IMR-90 (cell line): Measurements from ENCODE around the gene KIR2DL4. TPM values are rescaled to one million over a fixed set of nuclear protein-coding genes. Genes with fewer than 3 reads are reported as not detected.
"Not testable (repeated sequence)": the region's sequence is repeated elsewhere in the genome, so short reads cannot be mapped to it uniquely, and the experiment has no call there.

Experiments used
- ATAC-seq: fragments of 200-7000 bp; cut with Tn5 transposase; 2 replicates; pipeline ENCODE4 v1.9.1; 2020; ENCODE audit warnings: low read depth, mild to moderate bottlenecking, moderate library complexity
- BruUV-seq: library from RNA; stranded (reverse); fragments of 400-500 nt; replicated peaks from 2 replicates; lab custom pipeline; 2021; lab: Mats Ljungman, UMichigan
- CTCF ChIA-PET: fragments of 300-600 bp; formaldehyde crosslinking; extraction: SDS; loops from one replicate; lab custom pipeline; 2021; ENCODE audit warnings: antibody characterized with exemption; lab: Yijun Ruan, JAX
- POLR2A ChIA-PET: fragments of 300-600 bp; sonication (Branson Sonifier 250); formaldehyde crosslinking; loops from one replicate; lab custom pipeline; 2022; ENCODE audit warnings: antibody characterized with exemption; ENCODE audit not compliant: unreplicated experiment; lab: Charles Lee
- DNase-seq: peaks from one replicate; pipeline ENCODE4 v3.0.0; 2013
- H2AFZ ChIP-seq: replicated peaks from 2 replicates; pipeline ENCODE3; 2013; ENCODE audit warnings: low read length, mild to moderate bottlenecking; ENCODE audit not compliant: poor library complexity
- H2AK5ac ChIP-seq: 2 replicates; pipeline ENCODE4 v1.6.1; 2013; ENCODE audit warnings: low read depth, low read length, inconsistent platforms
- H2AK9ac ChIP-seq: replicated peaks from 2 replicates; pipeline ENCODE3; 2013; ENCODE audit warnings: mild to moderate bottlenecking, low read depth, low read length, moderate library complexity; ENCODE audit not compliant: poor library complexity
- H2BK120ac ChIP-seq: 2 replicates; pipeline ENCODE4 v1.6.1; 2013; ENCODE audit warnings: low read depth, low read length, inconsistent platforms
- H2BK15ac ChIP-seq: 3 replicates; pipeline ENCODE4 v1.6.1; 2013; ENCODE audit warnings: low read depth, low read length, inconsistent platforms
- H2BK20ac ChIP-seq: 2 replicates; pipeline ENCODE4 v1.6.1; 2013; ENCODE audit warnings: low read depth, mild to moderate bottlenecking, inconsistent platforms, low read length, moderate library complexity
- H2BK5ac ChIP-seq: 2 replicates; pipeline ENCODE4 v1.6.1; 2013; ENCODE audit warnings: mild to moderate bottlenecking, low read depth, low read length, inconsistent platforms; ENCODE audit not compliant: poor library complexity, severe bottlenecking
- H3K14ac ChIP-seq: replicated peaks from 2 replicates; pipeline ENCODE4 v1.6.1; 2013; ENCODE audit warnings: low read depth, low read length, inconsistent platforms
- H3K18ac ChIP-seq: 2 replicates; pipeline ENCODE4 v1.6.1; 2013; ENCODE audit warnings: low read depth, low read length, control low read depth
- H3K23ac ChIP-seq: 2 replicates; pipeline ENCODE4 v1.6.1; 2013; ENCODE audit warnings: low read depth, low read length, inconsistent platforms
- H3K27ac ChIP-seq: 2 replicates; pipeline ENCODE4 v1.5.1; 2013; ENCODE audit warnings: mild to moderate bottlenecking, control low read depth, low read length; ENCODE audit not compliant: insufficient read depth
- H3K27me3 ChIP-seq: 2 replicates; pipeline ENCODE4 v1.6.1; 2013; ENCODE audit warnings: low read length; ENCODE audit not compliant: control insufficient read depth, insufficient read depth
- H3K36me3 ChIP-seq: 2 replicates; pipeline ENCODE4 v1.6.1; 2013; ENCODE audit warnings: low read length, mixed read lengths; ENCODE audit not compliant: control insufficient read depth, insufficient read depth
- H3K4ac ChIP-seq: 2 replicates; pipeline ENCODE4 v1.6.1; 2013; ENCODE audit warnings: low read depth, low read length, inconsistent platforms
- H3K4me1 ChIP-seq: 2 replicates; pipeline ENCODE4 v1.6.1; 2013; ENCODE audit warnings: low read length, mixed read lengths; ENCODE audit not compliant: control insufficient read depth, insufficient read depth
- H3K4me2 ChIP-seq: 2 replicates; pipeline ENCODE4 v1.6.1; 2013; ENCODE audit warnings: low read depth, mild to moderate bottlenecking, control low read depth, low read length, moderate library complexity
- H3K4me3 ChIP-seq: 2 replicates; pipeline ENCODE4 v1.5.1; 2013; ENCODE audit warnings: low read depth, mild to moderate bottlenecking, control low read depth, low read length, moderate library complexity; ENCODE audit not compliant: insufficient read depth
- H3K56ac ChIP-seq: 2 replicates; pipeline ENCODE4 v1.6.1; 2013; ENCODE audit warnings: low read length, inconsistent platforms; ENCODE audit not compliant: insufficient read depth; ENCODE audit errors: extremely low read depth
- H3K79me1 ChIP-seq, 2 experiments: 2 replicates each; pipeline ENCODE4 v1.6.1; 2013; ENCODE audit warnings: low read length in 2 of 2, inconsistent platforms in 1 of 2, low read depth in 1 of 2
- H3K9ac ChIP-seq: 2 replicates; pipeline ENCODE4 v1.6.1; 2013; ENCODE audit warnings: low read depth, low read length, control low read depth
- H3K9me1 ChIP-seq: 2 replicates; pipeline ENCODE4 v1.6.1; 2013; ENCODE audit warnings: low read length, inconsistent platforms; ENCODE audit not compliant: insufficient read depth
- H3K9me3 ChIP-seq: 2 replicates; pipeline ENCODE4 v1.6.1; 2013; ENCODE audit warnings: low read length; ENCODE audit not compliant: control insufficient read depth, insufficient read depth
- H4K20me1 ChIP-seq: 2 replicates; pipeline ENCODE4 v1.6.1; 2013; ENCODE audit warnings: low read length, inconsistent platforms; ENCODE audit not compliant: insufficient read depth
- H4K5ac ChIP-seq: 2 replicates; pipeline ENCODE4 v1.6.1; 2013; ENCODE audit warnings: mild to moderate bottlenecking, low read depth, low read length, control low read depth
- H4K8ac ChIP-seq, 2 experiments: 2 replicates each; pipeline ENCODE4 v1.6.1; 2013; ENCODE audit warnings: low read depth in 2 of 2, low read length in 2 of 2, control low read depth in 1 of 2, inconsistent platforms in 1 of 2
- H4K91ac ChIP-seq: 2 replicates; pipeline ENCODE4 v1.6.1; 2013; ENCODE audit warnings: low read depth, low read length, inconsistent platforms; ENCODE audit not compliant: insufficient read depth
- WGBS, 2 experiments: methylation state at CpG; one replicate each; pipeline versions ENCODE4 v1.1.5 to v1.1.7; 2013; ENCODE audit warnings: missing lambda C conversion rate in 2 of 2; ENCODE audit not compliant: insufficient read length in 1 of 2; ENCODE audit errors: extremely low coverage in 2 of 2; 5-methylcytosine and 5-hydroxymethylcytosine counted together
- dilution Hi-C: fragments of 300-500 bp; cut with HindIII; formaldehyde crosslinking; loops from one replicate; pipeline ENCODE4 v1.14.3; 2018; ENCODE audit warnings: low sequenced_read_pairs; ENCODE audit not compliant: unreplicated experiment
- in situ Hi-C: fragments of 300-500 bp; cut with MboI; formaldehyde crosslinking; loops from 3 replicates; pipeline ENCODE4 v1.14.3; 2019; ENCODE audit warnings: low sequenced_read_pairs, inconsistent platforms, mixed read lengths
- intact Hi-C: fragments of 100-400 bp; cut with micrococcal nuclease; formaldehyde crosslinking; loops from 2 replicates; pipeline ENCODE4 v1.10.0; 2022
- polyA plus RNA-seq, 3 experiments: library from polyadenylated mRNA; depleted of rRNA; stranded (reverse); fragments of >200 nt; gene quantifications; 2 replicates each; pipeline ENCODE4 v1.2.3, GENCODE V29; 2012; ENCODE audit warnings: low replicate concordance in 1 of 3
- total RNA-seq: library from RNA; depleted of rRNA; stranded (reverse); fragments of >200 nt; gene quantifications from 2 replicates; pipeline ENCODE4 v1.2.3, GENCODE V29; 2012

Gene KIR2DL4
- total and polyA plus RNA-seq, 2 of the 4 experiments (the other 2 are of a cell fraction): not detected

- H3K18ac ChIP-seq, H3K27me3 ChIP-seq, H3K4me2 ChIP-seq, H3K9me3 ChIP-seq, H3K4me1 ChIP-seq, CTCF ChIA-PET, dilution Hi-C loops, H3K9me1 ChIP-seq, H3K4ac ChIP-seq, H3K56ac ChIP-seq, H4K5ac ChIP-seq, in situ Hi-C loops, H3K9ac ChIP-seq, H2BK15ac ChIP-seq, H3K79me1 ChIP-seq, H2AK5ac ChIP-seq, H2BK20ac ChIP-seq, H2BK5ac ChIP-seq, H3K4me3 ChIP-seq, H3K36me3 ChIP-seq, ATAC-seq, H2BK120ac ChIP-seq, H2AFZ ChIP-seq, DNase-seq, BruUV-seq, POLR2A ChIA-PET, H2AK9ac ChIP-seq, H3K23ac ChIP-seq, H4K8ac ChIP-seq, intact Hi-C loops, H4K20me1 ChIP-seq, H3K27ac ChIP-seq, H4K91ac ChIP-seq, H3K14ac ChIP-seq: not testable (repeated sequence)
- no CpG with 5 or more reads among the region's 15 CpGs for WGBS, 2 experiments
Observed at GRCh38 chr19:54771018-54771960, 32.1 kb upstream of the KIR2DL4 start.

GRCh38 chr19:54772666-54773065, 30.7 kb upstream of the KIR2DL4 start:
- H2BK20ac ChIP-seq, H3K4me2 ChIP-seq, CTCF ChIA-PET, H3K4me1 ChIP-seq, H3K9ac ChIP-seq, intact Hi-C loops, H3K9me3 ChIP-seq, H3K56ac ChIP-seq, H3K36me3 ChIP-seq, H2BK5ac ChIP-seq, dilution Hi-C loops, ATAC-seq, in situ Hi-C loops, H4K20me1 ChIP-seq, H3K27me3 ChIP-seq, H3K4me3 ChIP-seq, H3K18ac ChIP-seq, H2BK15ac ChIP-seq, H3K14ac ChIP-seq, H2AK9ac ChIP-seq, H2AK5ac ChIP-seq, H3K27ac ChIP-seq, BruUV-seq, H2BK120ac ChIP-seq, H2AFZ ChIP-seq, H4K5ac ChIP-seq, H3K23ac ChIP-seq, POLR2A ChIA-PET, H4K91ac ChIP-seq, H3K79me1 ChIP-seq, H3K9me1 ChIP-seq, DNase-seq, H3K4ac ChIP-seq, H4K8ac ChIP-seq: not testable (repeated sequence)
- no CpG with 5 or more reads among the region's 2 CpGs for WGBS, 2 experiments
